ENCODE results near the gene DMRT3.
"Not testable (repeated sequence)": the region's sequence is repeated elsewhere in the genome, so short reads cannot be mapped to it uniquely, and the experiment has no call there.

DMRT3 gene

DNA sequence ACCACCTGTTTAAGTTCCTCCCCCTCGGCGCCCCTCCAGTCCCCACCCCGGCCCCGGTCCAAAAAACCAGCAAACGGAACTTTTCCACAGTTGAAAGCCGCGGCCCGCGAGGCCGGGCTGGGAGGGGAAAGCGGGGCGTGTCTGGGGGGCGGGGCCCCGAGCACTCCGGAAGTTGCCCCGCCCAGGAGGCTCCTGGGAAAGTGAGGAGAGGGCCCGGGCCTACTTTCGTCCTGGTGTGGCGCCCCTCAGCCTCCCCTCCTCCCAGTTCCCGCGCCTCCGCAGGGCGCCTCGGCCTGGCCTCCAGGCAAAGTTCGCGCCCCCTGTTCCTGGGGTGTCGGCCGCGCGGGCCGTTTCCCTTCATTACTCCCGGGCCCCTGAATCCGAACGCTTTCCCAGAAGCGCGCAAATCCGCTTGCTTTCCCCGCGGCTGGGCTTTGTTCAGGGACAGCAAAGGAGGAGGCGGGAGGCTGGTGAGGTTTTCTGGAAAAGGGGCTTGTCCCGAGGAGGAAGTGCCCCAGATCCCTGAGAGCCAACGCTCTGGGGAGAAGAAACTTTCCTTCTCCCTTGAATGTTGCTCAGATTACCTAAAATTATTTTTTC lies 4.5 kb upstream of the DMRT3 start:
- no peak for DNase-seq

DNA sequence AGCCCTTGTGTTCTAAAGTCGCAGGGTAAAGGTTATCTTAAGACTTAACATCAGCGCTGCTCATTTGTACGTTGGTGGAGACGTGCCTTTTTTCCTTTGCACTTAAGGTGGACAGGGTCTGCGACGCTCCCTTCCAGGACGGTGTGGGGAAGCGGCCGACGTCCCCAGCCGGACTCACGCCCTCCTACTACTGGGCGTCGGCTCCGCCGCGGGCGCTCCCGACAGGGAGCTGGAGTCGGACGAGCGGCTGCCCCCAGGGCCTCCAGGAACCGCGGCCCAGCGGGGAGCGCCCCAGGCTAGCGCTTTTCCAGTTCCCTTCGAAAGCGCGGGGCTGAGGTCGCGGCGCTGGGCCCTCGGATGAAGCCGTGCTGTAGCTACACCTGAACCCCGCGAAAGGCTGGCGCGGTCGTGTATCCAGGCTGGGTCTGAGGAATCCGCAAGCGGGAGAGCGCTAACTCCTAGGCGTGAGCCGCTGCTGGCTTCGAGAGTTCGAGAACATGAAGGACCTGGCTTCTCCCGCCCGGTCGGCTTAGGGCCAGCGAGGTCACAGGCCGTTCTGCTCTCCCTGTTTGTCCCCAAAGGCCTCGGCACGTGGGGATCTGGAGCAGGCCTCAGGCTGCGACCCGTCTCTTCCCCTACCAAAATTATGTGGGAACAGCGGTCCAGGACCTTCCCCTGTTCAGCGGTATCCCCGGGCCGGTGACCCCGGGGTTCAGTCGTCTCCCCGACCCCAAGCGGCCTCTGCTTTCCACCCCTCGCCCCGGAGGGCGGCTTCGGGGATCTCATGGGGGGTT lies 3.8 kb upstream of the DMRT3 start:
- DNase-seq: no peak

GRCh38 chr9:973295-973834 lies 3.1 kb upstream of the DMRT3 start:
- DNase-seq: no peak

GRCh38 chr9:974031-974995 lies 2.1 kb upstream of the DMRT3 start:
- DNase-seq: no peak

DNA sequence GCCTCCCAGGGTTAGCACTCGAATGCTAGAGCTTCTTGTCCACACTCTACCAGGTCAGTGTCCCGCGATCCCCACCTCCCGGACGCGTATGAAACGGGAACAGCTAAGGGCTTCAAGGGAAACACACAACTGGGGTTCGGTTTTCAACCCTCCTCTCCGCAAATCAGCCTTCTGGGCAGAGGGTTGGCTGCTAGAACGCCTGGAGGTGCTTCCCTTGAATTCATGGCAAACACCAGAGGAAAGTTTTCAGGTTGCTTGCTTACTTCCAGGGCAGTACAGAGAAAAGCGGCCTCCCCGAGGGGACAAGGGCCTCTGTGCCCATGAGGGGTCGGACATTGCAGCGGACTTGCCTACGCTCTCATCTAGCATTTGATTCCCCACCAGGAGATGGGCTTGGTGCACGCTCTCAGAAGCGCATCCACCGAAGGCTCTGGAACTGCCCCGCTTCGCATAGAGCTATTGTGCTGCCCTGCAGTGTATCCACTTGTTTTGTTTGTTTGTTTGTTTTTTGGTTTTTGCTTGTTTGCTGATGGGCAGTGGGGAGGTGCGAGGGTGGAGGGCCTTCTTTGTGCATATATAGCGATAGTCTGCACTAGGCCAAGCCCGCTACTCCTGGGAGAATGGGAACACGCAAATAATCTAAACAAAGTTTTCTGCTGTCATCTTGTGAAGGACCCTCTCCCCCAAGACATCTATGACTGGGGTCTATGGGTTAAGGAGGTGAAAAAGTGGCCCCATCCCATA lies 1.3 kb upstream of the DMRT3 start:
- DNase-seq: no peak

GRCh38 chr9:975740-976257 lies 656 bp upstream of the DMRT3 start:
- DNase-seq: no peak

DNA sequence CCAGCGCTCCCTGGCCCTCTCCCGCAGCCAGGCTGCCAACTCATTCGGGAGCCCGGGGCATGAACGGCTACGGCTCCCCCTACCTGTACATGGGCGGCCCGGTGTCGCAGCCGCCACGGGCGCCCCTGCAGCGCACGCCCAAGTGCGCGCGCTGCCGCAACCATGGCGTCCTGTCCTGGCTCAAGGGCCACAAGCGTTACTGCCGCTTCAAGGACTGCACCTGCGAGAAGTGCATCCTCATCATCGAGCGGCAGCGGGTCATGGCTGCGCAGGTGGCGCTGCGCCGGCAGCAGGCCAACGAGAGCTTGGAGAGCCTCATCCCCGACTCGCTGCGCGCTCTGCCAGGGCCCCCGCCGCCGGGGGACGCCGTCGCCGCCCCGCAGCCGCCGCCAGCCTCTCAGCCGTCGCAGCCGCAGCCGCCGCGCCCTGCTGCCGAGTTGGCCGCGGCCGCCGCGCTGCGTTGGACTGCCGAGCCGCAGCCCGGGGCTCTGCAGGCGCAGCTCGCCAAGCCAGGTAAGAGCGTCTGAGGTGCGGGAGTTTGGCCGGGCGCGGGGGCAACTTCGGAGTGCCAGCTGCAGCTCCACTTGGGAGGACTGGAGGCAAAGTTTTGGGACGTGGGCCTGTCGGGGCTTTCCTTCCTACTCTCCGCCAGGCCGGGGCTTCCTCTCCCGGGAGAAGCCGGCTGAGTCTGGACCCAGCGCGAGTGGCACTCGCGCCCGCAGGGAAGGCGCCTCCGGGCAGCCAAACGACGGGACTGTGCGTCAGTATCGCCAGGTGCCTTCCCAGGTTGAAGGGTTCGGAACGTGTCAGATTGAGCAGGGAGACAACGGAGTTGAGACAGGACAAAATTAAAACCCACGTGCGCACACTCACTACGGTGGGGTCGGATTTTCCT lies 735 bp downstream of the DMRT3 start:
- DNase-seq: no peak

DNA sequence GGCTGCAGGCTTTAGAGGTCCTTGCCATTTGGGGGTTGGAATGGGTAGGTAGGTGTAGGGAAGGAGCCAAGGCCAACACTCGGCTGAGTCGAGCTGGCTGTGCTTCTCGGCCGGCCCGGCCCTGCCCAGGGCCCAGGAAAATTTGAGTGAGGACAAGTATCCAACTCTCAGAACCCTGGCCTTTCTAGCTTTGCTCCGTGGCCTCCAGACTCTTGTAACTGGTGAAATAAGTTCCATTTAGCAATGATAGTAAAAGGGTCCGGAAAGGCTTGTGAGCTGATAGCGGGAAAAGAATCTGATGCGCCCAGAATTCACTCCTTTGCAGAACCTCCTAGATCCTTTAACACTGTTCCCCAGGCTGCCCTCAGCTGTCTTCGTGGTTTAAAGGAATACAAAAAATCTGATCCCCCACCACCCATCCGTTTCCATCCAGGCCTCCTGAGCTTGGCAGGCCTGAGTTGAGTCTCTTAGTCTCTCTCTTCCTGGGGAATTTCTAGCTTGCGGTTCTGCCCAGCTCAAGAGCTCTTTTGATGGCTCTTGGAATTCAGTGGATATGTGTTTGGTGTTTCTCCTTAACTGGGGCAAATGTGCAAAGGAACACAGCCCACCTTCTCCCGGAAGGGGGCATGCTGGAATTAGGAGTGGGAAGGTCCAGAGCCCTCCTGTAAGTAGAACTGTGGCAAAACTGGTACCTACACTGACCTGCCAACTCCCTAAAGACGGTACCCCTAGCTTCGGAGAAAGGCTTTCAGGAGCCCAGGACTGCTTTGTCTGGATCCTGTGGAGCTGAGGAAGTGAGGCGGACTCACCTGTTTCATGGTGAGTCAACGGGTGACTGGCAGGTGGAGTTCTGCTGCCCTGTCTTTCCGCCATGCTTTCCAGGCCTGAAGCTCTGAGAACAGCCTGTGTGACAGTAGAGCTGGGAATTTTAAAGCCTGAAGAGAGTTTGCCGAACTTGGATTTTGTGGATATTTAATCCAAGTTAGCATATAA lies 1.7 kb downstream of the DMRT3 start:
- no peak for DNase-seq

DNA sequence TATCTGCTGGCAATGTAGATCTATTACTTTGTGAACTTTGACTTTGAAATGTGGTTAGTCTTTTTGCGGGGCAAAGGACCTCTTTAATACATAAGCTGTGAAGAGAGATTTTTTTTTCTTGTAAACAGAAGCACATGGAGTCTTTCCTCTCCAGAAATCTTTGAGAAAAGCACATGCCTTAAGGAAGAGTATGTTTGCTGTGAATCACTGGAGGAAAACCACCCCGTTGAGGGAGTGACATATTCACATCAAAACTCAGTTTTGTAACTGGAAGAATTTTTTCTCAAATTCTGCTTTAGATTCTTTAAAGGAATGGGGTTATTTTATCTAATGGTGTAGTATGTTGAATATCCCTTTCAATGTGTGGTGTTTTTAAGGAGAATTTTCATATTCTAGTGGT lies 3.5 kb downstream of the DMRT3 start:
- no peak for DNase-seq

DNA sequence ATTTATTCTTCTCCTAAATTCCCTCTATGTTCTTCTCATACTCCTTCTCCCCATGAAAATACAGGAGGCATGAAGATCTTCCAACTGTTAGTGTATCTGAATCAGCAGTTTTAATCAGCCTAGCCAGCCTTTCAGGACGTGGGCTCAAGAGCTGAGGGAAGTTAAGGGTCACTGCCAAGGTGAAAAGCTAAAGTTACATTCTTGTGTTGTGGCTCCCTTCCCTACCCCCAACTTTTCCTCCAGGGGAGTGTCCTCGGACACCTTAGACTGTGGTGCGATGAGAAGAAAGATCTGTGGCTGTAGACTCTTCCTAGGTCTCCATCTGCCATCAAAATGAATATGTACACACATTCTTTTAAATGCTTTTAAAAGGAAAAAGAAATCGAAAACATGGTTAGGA lies 4.2 kb downstream of the DMRT3 start:
- no peak for DNase-seq

- no peak for DNase-seq
These were observed 5.0 kb downstream of the DMRT3 start for GRCh38 chr9:981491-981898.

DNA sequence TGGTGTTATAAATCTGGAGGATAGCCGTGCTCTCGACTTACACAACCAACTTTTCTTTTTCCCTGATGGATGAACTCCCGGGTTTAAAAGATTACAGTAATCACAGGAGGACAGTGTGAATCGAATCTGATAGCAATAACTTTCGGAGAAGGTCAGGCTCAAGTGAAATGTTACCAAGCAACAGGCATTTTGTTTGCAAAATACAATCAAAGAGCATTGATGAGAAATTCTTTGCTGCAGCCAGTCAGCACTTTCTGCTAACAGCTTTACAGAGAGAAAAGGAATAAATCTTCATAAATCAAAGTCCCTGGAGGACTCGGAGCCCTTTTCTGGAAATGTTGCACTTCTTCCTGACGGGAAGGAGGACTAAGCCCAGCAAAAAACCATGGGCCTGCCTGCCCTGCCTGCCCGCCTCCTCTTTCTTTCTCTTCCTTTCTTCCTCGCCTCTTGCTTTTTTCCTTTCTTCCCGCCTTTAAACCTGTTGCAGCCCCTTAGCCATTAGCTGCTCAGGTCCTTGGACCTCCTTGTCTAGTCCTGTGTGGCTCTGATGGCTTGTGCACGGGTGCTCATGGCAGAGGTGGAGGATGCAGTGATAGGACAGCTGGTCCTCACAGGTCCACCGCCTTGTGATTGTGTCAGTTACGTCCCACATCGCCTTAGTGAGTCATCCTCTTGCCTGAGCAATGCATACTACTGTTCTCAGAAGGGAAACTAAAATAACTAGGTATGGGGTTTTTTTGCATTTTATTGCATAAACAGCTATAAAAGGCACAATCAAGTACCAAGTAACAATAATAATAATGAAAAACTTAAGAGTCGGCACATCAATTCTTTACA lies 6.2 kb downstream of the DMRT3 start:
- no peak for DNase-seq

GRCh38 chr9:994005-994404 lies 17.6 kb downstream of the DMRT3 start:
- no peak for DNase-seq

DNA sequence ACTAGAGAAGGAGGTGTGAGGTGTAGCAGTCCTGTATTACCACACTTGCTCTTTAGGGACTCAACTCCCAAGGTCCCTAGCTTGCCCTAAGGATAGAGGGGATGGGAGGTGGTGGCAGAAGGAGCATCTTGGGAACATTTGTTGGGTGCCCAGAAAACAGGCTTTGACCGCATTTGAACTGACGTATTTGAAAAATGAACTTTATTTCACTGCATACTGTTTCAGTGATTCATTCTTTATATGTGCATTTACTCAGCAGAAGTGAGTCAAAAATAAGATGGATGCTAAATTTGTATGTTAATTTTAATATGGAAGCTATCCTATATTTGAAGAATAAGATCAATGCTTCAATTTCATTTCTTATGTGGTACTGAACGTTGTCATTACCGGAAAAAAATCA lies 18.7 kb downstream of the DMRT3 start:
- DNase-seq: no peak

GRCh38 chr9:995781-996180 lies 19.3 kb downstream of the DMRT3 start:
- DNase-seq: no peak

DNA sequence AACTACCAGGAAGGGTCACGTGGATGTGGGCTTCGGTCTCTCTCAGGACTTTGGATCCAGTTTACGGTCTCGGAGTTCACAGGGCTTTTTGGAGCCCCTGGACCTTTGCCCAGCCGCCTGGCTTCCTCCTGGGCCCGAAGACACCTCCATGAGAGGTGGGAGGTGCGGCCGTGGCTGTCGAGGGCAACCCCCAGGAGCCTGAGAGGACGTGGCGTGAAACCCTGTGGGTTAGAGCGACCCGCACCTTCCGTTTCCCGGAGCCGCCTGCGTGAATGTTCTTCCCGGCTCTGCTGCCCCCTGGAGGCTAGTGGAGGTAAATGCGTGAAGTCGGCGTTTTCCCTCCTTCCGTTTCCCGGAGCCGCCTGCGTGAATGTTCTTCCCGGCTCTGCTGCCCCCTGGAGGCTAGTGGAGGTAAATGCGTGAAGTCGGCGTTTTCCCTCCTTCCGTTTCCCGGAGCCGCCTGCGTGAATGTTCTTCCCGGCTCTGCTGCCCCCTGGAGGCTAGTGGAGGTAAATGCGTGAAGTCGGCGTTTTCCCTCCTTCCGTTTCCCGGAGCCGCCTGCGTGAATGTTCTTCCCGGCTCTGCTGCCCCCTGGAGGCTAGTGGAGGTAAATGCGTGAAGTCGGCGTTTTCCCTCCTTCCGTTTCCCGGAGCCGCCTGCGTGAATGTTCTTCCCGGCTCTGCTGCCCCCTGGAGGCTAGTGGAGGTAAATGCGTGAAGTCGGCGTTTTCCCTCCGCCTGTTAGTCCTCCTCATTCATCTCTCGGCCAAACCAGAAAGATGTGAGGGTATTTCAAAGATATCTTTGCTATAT lies 22.1 kb downstream of the DMRT3 start:
- not testable (repeated sequence) for DNase-seq

- no peak for DNase-seq
These were observed 25.4 kb downstream of the DMRT3 start for GRCh38 chr9:1001838-1002237.

- no peak for DNase-seq
These were observed 26.2 kb downstream of the DMRT3 start for GRCh38 chr9:1002678-1003077.

All from hippocampal formation (tissue), 2 donors.